Measurements from ENCODE around the gene CARD9. TPM values are rescaled to one million over a fixed set of nuclear protein-coding genes. Genes with fewer than 3 reads are reported as not detected.

CARD9 gene
- total and polyA plus RNA-seq, 10 donors, result 5.7 to 25.5 (median 18.2) TPM

DNA sequence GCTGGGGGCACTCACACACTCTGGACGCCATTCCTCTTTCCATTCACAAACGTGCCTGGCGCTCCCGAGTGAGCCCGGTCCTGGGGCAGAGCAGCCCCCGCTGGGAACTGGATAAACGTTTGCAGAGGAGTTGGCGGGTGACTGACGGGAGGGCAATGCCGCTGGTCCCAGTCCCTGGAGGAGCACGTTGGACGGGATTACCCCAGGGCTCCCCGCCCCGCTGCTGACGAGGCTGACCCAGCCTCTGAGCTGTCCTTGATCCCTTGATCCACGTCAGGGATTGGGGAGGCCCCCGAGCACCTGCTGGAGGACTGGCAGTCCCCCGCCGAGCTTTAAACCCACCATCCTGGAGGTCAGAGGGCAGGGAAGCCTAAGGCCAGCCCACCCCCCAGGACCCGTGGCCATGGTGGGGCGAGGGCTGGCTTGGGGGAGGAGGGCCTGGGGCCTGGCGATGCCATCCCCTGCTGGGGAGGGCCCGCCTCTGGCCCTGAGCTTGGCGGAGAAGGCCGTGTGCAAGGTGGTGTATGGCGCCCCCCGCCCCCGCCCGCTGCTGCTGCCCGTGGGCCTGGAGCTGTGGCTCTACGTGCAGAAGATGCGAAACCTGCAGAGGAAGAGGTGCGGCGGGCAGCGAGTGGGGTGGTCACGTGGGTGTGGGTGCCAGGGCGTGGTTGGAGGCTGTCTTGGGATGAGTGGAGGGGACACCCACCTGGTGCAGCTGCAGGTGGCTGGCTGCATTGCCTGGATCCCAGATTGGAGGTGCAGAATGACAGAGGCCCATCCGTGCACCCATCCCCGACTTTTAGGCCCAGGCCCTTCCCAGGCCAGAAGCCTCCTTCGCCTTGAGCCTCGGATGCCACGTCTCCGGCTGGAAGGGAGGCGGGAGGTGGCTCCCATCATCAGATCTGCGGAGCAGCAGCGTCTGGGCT, 41.6 kb downstream of the CARD9 start:
- DNase-seq, result no peak
- Histone ChIP-seq H3K9me3 (no peaks in the 10 kb centered on the region), H3K27ac (no peak overlapping the region), H3K4me3 (no peak overlapping the region), H3K27me3 (replicated peaks in 1 of 7) (peaks cover 0 to 27% (median 12%) of the 10 kb centered on the region in 7 donors), H3K4me1 (peaks cover 9 to 36% (median 22%) of the 10 kb centered on the region in 6 donors), H3K36me3 (peaks cover 0 to 7% (median 0%) of the 10 kb centered on the region in 6 donors)
- TF ChIP-seq, protein P1, sequence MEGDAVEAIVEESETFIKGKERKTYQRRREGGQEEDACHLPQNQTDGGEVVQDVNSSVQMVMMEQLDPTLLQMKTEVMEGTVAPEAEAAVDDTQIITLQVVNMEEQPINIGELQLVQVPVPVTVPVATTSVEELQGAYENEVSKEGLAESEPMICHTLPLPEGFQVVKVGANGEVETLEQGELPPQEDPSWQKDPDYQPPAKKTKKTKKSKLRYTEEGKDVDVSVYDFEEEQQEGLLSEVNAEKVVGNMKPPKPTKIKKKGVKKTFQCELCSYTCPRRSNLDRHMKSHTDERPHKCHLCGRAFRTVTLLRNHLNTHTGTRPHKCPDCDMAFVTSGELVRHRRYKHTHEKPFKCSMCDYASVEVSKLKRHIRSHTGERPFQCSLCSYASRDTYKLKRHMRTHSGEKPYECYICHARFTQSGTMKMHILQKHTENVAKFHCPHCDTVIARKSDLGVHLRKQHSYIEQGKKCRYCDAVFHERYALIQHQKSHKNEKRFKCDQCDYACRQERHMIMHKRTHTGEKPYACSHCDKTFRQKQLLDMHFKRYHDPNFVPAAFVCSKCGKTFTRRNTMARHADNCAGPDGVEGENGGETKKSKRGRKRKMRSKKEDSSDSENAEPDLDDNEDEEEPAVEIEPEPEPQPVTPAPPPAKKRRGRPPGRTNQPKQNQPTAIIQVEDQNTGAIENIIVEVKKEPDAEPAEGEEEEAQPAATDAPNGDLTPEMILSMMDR (IDR thresholded peaks at IDR 0.05 in 8 of 11, conservative IDR thresholded peaks at IDR 0.05 in 3 of 11), result no peak
- peak in 1 of 3 donors; percentile 6 for TF ChIP-seq POLR2AphosphoS5 (IDR thresholded peaks at IDR 0.05)
- WGBS, 5 donors, result 84 to 89% (median 87%) methylated on average over 5 to 46 of the region's 46 CpGs
- intact Hi-C loops (cut with DNase I; ENCODE audit: low total_unique reads), result no loop called here

DNA sequence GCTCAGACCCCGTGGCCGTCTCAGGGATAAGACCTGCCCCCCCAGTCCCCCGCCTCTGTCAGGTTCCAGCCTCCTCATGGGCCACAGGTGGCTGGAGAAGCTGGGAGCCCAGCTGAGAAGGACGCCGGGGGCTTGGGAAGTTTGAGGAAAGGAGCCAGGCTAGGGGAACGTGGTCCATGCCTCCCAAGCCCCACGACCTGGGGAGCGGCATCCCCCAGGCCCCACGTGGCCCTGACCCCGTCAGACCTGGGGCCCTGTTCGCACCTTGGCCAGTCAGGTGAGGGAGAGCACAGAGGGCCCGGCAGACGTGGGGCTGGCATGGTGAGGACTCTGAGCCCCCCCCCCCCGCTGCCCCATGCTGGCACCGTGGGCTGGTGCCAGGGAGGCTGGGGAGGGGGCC, 42.4 kb downstream of the CARD9 start:
- intact Hi-C loops (cut with DNase I; ENCODE audit: low total_unique reads), result no loop called here
- no peaks in the 10 kb centered on the region for H3K9me3 ChIP-seq
- 82 to 93% (median 88%) methylated on average over 10 to 15 of the region's 15 CpGs for WGBS, 5 donors
- no peak for DNase-seq
- H3K27ac ChIP-seq, result no peak overlapping the region
- peaks cover 0 to 35% (median 12%) of the 10 kb centered on the region in 7 donors for H3K27me3 ChIP-seq (replicated peaks in 1 of 7)
- no peak overlapping the region for H3K4me3 ChIP-seq
- H3K36me3 ChIP-seq, result peaks cover 0 to under 1% (median 0%) of the 10 kb centered on the region in 6 donors
- H3K4me1 ChIP-seq, result peaks cover 13 to 44% (median 30%) of the 10 kb centered on the region in 6 donors
- TF ChIP-seq, protein P1 (IDR thresholded peaks at IDR 0.05 in 8 of 11, conservative IDR thresholded peaks at IDR 0.05 in 3 of 11), result no peak
- no peak for TF ChIP-seq POLR2A (IDR thresholded peaks at IDR 0.05)
- no peak for TF ChIP-seq POLR2AphosphoS5 (IDR thresholded peaks at IDR 0.05)

DNA sequence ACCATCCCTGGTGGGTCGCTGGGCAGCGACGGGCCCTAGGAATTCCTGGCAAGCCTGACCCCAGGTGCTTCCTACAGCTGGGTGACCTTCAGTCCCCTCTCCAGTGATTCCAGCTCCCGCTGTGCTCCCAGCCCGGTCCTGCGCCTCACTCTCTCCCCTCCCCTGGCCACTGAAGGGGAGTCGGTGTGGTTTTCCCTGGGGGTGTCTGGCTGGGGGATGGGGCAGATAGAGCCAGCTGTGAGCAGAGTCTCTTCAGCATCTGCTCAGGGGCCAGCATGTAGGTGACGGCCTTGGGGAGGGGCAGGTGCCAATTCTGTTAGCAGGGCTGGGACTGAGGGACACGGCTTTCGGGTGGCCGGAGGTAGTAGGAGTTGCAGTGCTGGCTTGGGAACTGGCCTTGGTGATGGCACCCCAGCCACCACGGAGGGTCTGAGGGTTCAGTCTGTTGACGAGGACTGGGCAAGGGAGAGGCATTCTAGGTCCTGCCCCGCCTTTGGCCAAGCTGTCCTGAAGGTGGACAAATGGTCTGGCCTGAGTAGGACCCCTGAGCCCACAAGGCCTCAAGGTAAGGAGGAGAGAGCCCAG, 43.0 kb downstream of the CARD9 start:
- no peak for DNase-seq
- WGBS, 5 donors, result 70 to 82% (median 80%) methylated on average over 13 to 14 of the region's 14 CpGs
- TF ChIP-seq POLR2AphosphoS5 (IDR thresholded peaks at IDR 0.05), result peak in 1 of 3 donors; percentile 39
- TF ChIP-seq, protein P1 (IDR thresholded peaks at IDR 0.05 in 8 of 11, conservative IDR thresholded peaks at IDR 0.05 in 3 of 11), result no peak
- H3K9me3 ChIP-seq, result no peaks in the 10 kb centered on the region
- intact Hi-C loops (cut with DNase I; ENCODE audit: low total_unique reads), result no loop called here
- H3K36me3 ChIP-seq, result no peaks in the 10 kb centered on the region
- no peak overlapping the region for H3K4me3 ChIP-seq
- peaks cover 0 to 41% (median 12%) of the 10 kb centered on the region in 7 donors for H3K27me3 ChIP-seq (replicated peaks in 1 of 7)
- H3K27ac ChIP-seq, result no peak overlapping the region
- peaks cover 13 to 49% (median 32%) of the 10 kb centered on the region in 6 donors for H3K4me1 ChIP-seq
